CD4-positive, alpha-beta T cell treated with Interferon alpha-2 for 1 hour (primary cell): ENCODE data around the gene IL1A.

Source experiments
- DNase-seq, 2 donors: peaks; one replicate each; pipeline ENCODE4 v3.0.0-alpha.2; 2020 to 2022

Gene IL1A

DNA sequence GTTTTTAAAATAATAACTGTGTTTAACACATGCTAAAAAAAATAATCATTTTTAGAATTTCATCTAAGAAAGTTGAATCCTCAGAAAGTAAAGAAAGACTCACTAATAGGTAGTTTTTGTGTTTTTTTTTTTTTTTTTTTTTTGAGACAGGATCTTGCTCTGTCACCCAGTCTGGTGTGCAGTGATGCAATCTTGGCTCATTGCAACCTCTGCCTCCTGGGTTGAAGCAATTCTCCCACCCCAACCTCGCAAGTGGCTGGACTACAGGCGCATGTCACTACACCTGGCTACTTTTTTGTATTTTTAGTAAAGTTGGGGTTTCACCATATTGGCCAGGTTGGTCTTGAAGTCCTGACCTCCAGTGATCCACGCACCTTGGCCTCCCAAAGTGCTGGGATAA lies 27.0 kb downstream of the IL1A start:
- peak in 1 of 2 donors; percentile 28 for DNase-seq

DNA sequence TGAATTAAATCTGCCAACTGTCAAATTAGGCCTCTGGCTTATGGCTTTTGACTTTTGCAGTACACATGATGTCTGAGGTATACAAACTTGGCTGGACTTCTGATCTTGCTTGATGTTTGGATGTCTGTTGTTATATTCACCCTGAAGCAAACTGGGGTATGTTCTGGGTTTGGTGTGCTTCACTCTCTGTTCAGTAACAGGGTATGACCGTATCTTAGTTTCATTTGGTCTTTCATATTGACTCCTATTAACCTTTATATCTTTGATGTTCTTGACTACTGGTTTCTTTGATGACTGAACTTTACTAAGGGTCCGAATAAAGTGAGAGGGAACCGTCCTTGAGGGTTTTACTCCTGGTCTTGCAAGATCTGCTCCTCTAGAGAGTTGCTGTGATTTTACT lies 28.1 kb downstream of the IL1A start:
- DNase-seq, result no peak

DNA sequence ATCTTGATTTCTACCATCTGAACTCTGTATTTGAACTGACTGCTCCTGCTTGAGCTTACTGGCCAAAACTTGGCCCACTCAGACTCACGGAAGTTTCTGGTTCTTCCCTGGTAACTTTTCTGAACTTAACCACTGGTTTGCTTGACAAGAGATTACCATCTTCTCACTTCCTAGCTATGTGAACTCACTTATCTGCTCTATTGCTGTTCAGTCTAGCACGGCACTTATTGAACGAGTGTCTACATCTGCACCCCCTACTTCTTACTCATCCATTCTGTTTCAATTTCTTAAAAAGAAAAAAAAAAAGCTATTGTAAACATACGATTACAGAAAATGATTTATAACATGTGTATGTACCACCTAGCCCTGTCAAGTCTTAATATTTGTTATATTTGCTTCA lies 28.8 kb downstream of the IL1A start:
- DNase-seq, result peak in 1 of 2 donors; percentile 19

DNA sequence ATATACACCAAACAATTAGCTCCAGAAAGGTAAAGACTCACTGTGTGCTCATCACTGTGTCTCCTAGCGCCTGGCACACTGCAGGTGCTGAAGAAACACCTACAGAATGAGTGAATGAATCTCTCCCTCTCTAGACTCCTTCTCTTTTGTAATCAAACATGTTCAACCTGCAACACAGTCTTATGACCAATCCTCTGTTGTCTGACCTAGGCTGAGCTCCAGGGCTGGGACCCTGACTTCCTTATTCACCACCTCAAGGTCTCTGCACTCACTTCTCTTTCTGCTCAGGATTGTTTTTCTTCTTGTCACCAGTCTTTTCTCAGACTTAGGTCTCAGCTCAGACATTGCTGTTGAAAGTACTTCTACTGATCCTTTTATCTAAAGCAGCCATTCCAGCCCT lies 29.7 kb downstream of the IL1A start:
- DNase-seq, result peak in 1 of 2 donors; percentile 3

DNA sequence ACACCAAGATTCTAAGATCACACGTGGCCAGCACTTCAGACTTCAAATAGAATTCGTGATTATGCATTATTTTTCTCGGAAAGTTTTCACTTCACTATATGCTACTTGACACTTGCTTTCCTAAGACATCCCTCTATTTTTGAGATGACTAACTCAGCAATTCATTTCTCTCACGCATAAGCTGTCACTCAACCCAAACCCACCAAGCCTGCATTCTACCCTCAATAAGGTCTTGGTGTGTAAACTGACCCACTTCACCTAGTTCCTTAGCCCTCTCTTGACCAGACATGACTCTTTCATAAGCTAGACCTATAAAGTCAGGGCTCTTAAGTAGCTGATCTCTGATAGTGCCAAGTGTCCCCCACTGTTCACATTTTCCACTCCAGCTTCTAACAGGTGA lies 31.6 kb downstream of the IL1A start:
- DNase-seq, result no peak

DNA sequence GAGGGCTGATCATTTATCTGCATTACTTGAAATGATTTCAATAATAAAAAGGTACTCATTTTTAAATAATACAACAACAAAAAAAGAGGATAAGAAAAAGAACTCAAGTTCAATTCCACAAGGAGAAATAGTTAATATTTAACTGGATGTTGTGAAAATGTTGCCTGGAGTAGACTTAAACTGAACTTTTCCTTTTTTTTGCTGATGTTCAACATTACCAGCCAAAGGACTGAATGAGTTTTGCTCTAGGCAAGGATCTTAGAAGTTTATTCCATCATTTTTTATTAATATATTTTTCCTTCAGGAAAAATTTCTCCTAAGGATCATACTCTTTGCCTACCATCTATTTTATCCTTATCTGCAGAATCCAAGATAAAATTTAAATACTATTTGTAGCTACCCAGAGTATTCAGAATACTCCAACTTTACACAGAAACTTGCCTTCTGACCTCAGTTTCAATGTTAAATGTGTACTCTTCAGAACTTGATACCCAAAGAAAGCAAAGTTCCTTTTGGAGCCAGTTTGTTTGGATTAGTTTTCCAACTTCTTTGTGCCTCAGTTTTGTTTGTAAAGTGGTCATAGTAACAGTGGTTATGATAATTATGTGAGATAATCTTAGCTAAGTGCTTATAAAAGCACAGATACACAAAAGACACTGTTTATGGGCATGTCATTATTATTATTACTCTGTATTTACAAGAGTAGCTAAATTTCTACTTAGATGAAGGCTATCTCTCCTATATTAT lies 32.7 kb downstream of the IL1A start:
- DNase-seq, result no peak

DNA sequence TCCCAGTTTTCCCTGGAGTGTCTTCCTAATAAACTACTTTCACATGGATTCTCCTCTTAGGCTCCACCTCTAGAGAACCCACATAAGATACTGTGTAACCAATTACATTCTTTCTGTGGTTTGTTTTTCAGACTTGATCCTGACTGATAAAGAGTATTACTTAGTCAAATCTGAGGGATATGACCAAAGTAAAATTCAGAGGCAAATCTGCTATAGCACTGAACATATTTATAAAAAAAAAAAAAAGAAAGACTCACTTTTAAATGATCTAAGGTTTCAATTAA lies 33.8 kb downstream of the IL1A start:
- DNase-seq, result no peak

DNA sequence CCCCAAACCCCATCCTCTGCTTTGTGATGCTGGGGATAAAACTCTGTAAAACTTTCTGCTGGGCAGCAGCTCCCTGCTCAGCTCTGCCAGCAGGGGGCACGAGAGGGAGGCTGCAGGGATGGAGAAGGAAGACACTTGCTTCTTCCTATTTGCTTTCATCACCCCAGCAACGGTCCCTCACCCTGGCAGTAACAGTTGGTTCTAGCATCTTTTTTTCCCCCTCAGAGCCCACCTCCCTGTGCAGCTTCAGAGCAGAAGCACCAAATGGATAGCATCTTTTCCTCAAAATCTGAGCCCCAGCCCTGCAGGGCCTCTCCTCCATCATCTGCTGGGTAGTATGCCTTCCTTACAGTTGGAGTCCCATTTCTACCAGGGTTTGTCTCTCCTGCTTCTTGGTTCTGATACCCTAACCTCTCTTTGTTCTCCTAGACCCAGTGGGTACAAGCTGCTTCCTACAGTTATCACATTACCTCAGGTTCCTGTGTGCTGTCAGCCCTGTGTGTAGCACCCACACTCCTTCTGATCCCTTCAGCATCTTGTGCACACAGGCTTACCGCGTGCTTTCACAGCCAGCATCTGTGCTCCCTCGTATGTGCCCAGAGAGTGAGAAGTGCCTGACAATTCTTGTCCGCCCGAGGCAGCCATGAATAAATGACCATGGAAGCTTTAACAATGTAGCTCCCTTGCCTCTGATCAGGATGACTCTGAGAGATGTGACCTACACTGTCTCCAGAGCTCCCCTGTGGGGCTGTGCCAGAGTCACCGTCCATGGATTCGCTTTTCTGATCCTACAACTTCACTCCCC lies 34.3 kb downstream of the IL1A start:
- DNase-seq, result peak; percentile 77 to 86

DNA sequence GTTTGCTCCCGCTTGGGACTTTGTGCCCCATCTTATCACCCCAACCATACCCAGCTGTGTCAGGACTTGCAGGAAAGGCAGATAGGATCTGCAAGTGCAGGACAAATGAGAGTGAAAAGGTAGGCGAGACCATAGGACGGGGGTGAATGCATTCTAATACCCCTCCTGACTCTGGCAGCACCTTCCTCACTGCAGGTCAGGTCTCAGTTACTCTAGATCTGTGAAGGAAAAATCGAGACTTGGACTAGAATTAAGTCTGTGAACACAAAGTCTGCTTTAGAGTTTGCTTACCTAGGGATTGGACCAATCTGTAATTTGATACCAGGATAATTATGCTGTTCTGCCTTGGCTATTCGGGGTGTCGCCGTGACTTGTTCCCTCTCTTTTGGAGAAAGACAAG lies 43.8 kb downstream of the IL1A start:
- no peak for DNase-seq

DNA sequence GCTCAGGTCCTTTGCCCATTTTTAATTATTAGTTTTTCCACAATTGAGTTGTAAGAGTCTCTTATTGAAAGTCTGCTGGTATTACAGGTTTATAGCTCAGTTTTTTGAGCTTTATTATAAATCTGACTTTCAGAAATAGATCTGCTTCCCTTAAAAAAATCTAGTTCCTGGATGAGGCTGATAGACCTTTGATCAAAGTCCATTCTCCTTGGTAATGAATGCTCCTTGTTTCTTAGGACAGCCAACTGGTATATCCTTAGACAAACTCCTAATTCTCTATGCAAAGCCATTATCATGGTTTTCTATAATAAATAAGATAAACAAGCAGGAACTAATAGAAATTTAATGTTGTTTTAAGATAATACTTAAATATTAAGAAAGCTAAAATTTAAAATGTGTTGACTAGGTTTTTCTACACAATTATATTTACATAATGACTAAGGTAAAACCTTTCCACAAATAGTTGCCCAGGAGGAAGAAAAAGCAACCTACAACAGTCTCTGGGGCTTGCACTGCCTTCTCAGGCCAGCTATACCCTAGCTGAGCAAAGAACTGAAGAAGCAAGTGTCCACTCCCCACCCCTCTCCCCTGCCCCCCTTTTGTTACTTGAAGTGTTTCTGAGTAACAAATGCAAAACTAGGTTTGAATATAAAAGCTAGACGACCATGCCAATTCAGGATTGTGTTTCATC lies 46.6 kb downstream of the IL1A start:
- DNase-seq, result no peak

DNA sequence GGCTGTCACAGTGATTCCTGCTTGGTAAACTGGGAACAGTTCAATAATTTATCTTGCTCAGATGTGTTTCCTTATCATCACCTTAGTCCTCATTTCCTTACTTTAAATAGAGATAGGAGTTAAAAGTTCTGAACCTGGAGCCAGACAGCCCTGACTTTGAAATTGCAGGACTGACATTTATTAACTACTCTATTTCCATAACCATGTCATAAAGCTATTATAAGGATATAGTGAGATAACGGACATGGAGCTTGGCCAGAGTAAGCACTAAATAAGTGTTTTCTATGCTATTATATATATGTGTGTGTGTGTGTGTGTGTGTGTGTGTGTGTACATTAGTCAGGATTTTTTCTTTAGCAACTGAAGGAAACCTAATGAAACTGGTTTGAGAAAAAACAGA lies 50.4 kb downstream of the IL1A start:
- DNase-seq, result no peak

DNA sequence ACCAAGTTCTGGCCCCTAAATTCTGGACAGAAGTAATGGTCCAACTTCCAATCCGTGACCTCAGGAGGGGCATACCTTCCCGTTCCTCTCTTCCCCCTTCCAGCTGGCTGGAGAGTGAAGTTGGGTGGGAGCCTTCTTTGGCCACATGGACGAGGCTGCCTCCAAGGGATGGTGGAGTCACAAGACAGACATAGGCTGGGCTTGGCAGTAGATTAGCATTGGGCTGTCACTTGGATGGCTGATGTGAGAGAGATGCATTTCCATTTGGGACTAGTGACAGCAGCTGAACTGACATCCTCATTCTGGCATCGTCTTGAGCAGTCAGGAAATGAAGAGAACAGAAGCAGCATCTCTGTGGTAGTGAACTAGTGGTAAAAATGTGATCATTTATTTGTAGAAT lies 50.8 kb downstream of the IL1A start:
- DNase-seq, result no peak

DNA sequence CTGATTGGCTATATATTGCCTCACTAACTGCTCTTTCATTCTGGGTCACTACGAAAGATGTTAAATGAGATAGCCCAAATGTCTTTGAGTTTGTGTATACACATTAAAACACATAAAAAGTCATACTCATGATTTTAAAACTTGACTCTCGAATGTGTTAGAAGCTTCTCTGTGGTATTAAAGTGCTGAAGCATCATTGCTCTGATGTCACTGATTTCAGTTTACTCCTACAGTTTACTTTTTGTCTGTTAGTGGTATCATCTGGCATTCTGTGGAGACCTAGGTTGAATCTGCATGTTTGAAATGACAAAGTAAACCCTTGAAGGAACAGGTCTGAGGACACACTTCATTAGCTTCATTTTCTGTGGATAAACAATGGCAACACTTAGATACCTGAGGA lies 52.8 kb downstream of the IL1A start:
- no peak for DNase-seq

DNA sequence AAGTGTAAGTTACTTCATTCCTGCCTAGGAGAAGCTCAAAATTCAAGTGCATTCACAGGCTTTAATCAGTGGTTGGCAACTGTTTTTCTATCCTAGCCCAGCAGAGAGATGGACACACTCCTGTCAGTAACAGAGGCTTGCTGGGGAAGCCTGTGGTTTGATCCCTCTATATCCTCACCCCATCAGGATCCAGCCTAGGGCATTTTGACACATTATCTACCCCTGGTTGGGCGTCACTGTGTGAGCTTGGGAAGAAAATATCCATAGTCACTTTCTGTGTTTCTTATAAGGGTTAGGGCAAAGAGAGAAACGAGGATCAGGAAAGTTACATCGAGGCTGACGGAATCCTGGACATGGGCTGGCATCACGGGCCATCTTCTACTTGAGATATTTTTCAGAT lies 53.5 kb downstream of the IL1A start:
- DNase-seq, result no peak

DNA sequence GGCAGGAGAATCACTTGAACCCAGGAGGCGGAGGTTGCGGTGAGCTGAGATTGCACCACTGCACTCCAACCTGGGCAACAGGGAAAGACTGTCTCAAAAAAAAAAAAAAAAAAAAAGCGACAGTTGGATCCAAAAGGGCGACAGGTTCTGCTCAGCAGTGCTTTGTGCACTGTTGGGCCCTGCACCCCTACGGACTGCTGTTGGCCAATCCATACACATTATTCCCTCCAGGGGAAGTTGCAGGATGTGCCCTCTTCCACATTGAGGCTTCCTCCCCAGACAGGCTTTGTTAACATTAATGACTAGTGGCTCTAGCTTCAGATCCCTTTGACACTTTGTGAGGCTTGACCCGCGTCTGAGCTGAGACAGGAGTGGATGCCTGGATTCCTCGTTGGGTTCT lies 54.1 kb downstream of the IL1A start:
- DNase-seq, result no peak

DNA sequence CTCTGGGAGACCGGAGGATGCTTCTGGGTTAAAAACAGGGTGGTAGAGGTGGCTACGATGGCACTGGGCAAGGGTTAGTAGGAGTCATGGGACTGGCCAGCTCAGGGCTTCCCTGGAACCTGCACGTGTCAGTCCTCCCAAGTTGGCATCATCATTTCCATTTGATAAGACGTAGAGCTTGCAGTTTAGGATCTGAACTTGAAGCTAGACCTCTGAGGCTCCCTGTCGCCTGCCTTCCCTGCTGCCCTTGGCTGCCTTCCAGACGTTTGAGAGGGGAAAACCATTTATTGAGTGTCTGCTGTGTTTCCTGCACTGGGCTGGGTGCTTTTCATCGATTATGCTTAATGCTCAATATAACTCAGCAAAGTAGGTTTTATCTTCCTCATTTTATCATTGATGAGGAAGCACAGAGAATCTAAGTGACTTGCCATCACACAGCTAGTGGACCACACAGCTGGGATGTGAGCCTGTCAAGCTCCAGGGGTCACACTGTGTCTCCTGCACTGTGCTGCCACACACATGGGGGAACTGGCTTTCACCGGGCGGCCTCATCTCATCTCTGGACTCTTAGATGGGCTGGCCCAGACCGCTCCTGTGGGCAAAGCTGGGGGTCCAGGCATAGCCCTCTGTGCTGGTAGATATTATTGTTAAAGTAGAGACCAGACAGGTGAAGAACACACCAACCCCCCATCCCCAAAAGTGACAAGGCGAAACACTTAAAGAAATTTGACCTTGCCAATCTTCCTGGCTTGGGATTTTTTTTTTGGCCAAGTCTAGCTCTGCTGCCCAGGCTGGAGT lies 55.7 kb downstream of the IL1A start:
- DNase-seq, result no peak

DNA sequence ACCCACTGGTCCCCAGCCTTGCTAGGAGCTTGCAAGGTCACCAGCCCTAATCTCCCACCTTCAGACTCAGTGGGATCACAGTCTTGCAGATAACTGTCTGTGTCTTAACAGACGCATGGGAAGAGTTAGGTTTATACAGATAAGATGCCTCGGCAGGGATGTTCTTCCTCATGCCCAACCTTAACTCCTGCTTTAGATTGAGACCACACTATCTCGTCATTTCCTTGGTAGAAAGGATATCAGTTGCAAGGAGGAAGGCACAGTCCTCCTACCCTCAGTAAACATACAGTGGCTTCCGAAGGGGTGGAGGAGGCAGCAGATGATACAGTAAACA lies 56.3 kb downstream of the IL1A start:
- no peak for DNase-seq

DNA sequence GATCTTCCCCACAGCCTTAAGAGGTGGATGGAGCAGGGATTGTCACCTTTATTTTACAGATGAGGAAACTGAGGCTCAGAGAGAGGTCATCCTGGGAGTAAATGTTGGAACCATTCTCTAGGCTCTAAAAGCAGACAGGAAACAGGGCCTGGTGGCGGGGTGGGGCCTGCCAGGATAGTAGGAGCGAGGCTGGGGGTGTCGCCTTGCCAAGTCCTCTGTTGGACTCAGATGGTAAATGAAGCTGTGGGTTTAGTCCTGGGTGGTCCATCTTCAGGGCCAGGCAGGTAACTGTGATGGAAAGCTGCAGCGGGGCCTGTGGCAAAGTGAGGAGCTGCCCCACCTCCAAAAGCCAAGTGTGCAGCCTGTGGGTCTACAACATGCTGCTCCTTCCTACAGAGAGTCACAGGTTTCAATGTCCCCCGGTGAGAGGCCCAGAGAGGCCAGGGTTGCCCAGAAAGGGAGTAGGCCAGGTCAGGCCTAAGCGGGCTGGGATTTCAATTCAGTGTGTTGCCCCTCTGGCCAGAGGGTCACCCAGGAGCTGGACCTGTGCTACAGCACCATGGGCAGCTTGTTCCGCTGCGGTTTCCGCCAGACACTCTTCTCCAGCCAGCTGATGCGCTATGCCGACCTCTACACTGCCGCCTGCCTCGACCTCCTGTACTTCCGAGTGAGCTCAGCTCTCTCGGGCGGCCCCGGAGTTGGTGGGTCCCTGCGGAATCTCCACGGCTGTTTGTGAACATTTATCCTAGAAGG lies 56.8 kb downstream of the IL1A start:
- DNase-seq, result no peak

DNA sequence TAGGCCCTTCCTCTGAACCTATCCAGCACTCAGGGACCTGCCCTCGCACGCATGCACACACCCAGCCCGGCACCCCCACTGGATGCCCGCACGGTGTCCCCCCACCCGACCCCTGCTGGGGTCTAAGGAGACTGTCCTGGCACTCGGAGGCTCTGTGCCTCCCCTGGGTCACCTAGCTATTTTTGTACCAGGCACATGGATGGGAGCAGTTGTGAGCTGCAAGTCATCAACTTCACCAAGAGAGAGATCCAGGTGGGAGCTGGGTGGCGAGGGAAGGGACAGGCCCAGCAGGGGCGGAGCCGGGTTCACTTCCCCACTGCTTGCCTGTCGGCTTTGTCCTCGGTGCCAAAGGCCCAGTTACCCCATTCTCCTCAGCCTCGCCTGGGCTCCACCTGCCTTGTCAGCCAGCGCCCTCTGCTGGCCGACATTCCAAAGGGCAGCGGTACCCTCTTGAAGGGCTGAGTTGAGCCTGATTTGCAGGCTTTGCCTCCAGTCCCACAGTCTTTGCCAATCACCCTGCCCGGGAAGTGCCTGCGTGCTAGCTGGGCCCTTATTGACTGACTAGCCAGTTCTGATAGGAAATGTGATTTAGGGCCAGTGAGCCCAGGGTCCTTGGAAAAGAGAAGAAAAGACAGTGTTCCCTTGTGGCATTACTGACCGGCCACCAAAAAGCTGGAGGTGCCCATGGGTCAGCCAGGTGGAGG lies 57.7 kb downstream of the IL1A start:
- peak; percentile 90 for DNase-seq

DNA sequence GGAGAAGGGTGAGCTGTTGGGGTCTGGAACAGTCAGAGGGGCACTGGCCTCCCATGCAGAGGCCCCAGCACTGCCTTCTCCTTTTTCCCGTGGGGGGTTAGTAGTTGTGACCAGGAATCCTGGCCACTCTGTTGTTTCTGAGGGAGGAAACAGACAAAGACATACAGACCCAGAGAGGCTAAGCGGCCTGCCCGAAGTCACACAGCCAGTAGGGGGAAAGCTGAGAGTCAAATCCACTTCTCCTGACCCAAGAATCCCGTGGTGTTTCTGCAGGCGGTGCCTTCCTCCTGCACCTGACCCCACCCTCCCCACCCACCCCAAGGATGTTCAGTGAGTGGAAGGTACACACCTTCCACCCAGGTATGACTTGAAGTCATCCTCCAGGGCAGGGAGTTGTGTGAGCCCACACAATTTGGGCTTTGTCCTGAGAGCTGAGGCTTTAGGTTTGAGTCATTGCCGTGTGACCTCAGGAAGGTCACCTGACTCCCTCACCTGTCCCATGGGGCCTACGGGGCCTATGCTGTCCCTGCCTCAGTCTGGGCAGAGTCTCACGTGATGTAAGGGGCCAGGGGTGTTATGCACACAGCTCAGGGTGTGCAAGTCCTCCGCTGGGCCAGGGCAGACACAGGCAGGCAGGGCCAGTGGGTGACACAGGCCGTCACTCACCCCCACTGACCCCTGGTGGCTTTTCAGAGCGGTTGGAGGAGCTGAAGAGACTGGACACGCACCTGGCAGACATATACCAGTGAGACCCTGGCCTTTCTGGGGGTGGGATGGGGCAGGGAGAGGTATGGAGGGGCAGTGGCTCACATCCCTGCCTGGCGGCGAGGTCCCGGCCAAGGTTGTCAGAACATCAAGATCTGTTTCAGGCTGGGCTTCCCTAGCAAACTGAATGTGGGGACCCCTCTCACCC lies 58.5 kb downstream of the IL1A start:
- no peak for DNase-seq
